Stimulated activated CD4-positive, alpha-beta T cell treated with anti-CD3 and anti-CD28 coated beads, Interleukin-4, amount 100 ng/mL, for 48 hours (primary cell): ENCODE measurements around the gene NCR3LG1.

Experiments used
- DNase-seq, 2 donors: peaks; one replicate each; pipeline ENCODE4 v3.0.0-alpha.2; 2020; ENCODE audit warnings: low read depth in 2 of 2

Gene NCR3LG1

GRCh38 chr11:17392872-17393271 is 41.3 kb downstream of the NCR3LG1 start:
- DNase-seq, result no peak

- DNase-seq, result no peak
Observed at GRCh38 chr11:17393472-17393871, 41.9 kb downstream of the NCR3LG1 start.

GRCh38 chr11:17394743-17395390 is 43.3 kb downstream of the NCR3LG1 start:
- no peak for DNase-seq

DNA sequence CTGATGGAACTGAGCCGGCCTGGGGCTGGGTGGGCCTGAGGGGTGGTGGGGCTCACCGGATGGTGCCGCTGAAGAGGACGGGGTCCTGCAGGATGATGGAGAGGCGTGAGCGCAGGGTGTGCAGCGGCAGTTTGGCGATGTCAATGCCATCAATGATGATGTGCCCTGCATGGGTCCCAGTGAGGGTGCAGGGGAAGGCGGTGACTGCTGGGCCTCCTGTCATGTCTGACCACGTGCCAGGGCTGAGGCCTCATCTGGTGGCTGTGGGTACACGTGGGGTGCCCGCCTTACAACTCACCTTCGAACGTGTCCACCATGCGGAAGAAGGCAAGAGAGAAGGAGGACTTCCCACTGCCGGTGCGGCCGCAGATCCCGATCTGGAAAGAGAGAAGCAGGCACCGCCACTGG is 44.0 kb downstream of the NCR3LG1 start:
- DNase-seq, result no peak

GRCh38 chr11:17395978-17396377 is 44.4 kb downstream of the NCR3LG1 start:
- DNase-seq, result no peak

GRCh38 chr11:17396598-17397310 is 45.2 kb downstream of the NCR3LG1 start:
- DNase-seq, result no peak

- no peak for DNase-seq
Observed at GRCh38 chr11:17397311-17398002, 45.9 kb downstream of the NCR3LG1 start.

- DNase-seq, result no peak
Observed at GRCh38 chr11:17399236-17399635, 47.6 kb downstream of the NCR3LG1 start.

GRCh38 chr11:17400048-17400775 is 48.6 kb downstream of the NCR3LG1 start:
- no peak for DNase-seq

- no peak for DNase-seq
Observed at GRCh38 chr11:17401316-17401715, 49.7 kb downstream of the NCR3LG1 start.

- DNase-seq, result no peak
Observed at GRCh38 chr11:17401841-17402240, 50.2 kb downstream of the NCR3LG1 start.

- no peak for DNase-seq
Observed at GRCh38 chr11:17402486-17402885, 50.9 kb downstream of the NCR3LG1 start.

DNA sequence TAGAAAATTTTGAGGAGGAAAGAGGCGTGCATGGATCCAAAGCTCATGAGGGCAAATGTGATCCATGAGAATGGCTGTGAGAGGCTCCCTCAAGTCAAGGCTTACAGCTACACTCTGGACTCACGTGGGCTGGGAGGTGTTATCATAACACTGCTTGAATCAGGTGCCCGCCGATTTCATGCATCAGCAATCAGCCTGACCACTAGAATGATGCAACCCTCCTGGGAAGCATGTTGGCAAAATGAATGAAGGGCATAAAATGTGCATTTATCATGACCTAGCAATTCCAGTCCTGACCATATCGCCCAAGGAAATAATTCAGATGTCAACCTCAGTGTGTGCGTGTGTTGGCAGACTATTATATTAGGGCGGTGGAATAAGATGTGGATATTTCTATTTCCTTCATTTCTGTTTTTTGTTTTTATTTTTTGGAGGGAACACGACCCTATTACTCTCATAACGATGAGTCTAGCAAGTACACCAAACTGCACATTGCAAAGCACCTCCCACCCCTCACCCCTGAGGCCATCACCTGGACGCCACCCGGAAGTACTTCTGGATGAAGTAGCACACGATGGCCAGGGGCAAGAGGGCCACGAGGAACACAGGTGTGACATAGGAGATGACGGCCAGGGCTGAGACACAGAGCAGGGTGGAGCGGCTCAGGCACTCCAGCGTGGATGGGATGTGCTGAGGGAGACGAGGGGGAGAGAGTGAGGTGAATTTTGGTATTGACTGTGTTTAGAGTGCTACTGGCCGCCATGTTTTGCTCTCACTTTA is 52.6 kb downstream of the NCR3LG1 start:
- no peak for DNase-seq

GRCh38 chr11:17405232-17406005 is 53.8 kb downstream of the NCR3LG1 start:
- no peak for DNase-seq

DNA sequence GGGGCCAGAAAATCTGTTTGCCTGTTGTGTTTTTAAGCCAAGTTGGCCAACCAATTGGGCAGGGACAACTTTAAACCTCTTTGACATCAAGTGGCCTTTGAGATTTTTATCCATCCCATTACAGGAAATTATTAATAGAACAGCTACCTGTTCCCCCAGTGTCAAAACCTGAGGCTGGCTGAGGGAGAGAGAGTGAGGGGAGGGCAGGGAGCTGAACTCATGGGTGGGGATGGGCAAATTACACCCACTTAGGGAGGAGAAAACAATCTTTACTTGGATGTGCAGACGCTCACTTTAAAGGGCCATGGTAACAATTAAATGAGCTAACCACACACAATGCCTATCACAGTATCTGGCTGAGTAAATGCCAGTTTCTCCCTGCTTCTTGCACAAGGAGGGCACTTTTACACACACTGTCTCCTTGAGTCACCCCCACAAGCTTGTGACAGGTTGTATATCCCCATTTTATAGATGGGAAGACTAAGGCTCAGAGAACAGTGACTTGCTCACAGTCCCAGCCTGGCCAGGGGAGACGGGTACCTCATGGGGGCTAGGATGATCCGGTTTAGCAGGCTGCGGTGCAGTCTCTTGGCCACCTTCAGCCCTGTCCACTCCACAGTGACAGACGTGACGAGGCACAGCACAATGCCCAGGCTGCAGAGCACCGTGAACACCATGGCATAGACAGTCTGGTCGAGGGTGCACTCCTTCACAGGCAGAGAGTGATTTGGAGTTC is 54.6 kb downstream of the NCR3LG1 start:
- DNase-seq, result no peak

DNA sequence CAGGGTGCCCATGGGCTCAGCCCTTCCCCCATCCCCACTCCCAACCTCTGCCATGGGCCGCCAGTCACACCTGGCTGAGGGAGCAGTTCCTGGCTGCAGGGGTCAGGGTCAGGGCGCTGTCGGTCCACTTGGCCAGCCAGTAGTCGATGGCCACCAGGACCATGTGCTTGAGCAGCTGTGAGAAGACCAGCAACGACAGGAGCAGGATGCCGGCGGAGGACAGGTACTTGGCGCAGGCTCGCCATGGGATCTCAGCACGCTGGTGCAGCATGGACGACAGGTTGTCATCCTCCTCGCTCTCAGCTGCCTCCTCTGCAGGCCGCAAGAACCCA is 55.2 kb downstream of the NCR3LG1 start:
- no peak for DNase-seq

DNA sequence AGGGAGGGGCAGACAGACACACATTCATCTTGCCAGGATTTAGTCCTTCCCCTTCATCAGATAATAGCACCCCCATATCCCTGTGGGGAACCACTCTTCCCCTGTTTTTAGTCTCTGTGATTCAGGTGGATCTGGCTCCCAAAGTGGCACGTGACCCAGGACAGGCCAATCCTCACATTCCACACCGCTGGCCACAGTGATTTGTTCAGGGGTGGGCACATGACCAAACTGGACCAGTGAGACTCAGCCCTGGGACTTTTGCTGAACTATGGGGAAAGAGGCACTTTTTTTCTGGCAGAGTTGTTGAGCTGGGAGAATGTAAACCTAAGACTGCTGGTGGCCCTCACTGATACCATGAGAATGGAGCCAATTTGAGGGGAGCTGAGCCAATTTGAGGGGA is 56.0 kb downstream of the NCR3LG1 start:
- DNase-seq, result no peak

- no peak for DNase-seq
Observed at GRCh38 chr11:17408026-17408425, 56.4 kb downstream of the NCR3LG1 start.

- DNase-seq, result no peak
Observed at GRCh38 chr11:17408641-17409040, 57.0 kb downstream of the NCR3LG1 start.
